Measurements from ENCODE around the gene DNAJC12.

Gene DNAJC12

DNA sequence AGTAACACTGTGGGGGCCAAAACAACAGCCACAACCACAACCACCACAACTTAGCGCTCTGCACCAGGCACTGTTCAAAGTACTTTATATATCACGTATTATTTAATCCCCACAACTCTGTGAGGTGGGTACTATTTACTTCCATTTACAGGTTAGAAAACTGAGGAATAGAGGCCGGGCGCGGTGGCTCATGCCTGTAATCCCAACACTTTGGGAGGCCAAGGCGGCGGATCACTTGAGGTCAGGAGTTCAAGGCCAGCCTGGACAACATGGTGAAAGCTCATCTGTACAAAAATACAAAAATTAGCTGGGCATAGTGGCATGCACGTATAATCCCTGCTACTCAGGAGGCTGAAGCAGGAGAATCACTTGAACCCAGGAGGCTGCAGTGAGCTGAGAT lies 3.6 kb downstream of the DNAJC12 start:
- CTCF ChIA-PET = interaction anchor here (1.2 kb wide), 1 partner anchor 24 kb away, joined by 3 read pairs; no protein-coding TSS in a partner anchor
- POLR2A ChIA-PET = no interaction called here
- no peak overlapping the region for H3K4me3 ChIP-seq (ENCODE audit: low read depth, low read length)
- TF ChIP-seq, protein P1, sequence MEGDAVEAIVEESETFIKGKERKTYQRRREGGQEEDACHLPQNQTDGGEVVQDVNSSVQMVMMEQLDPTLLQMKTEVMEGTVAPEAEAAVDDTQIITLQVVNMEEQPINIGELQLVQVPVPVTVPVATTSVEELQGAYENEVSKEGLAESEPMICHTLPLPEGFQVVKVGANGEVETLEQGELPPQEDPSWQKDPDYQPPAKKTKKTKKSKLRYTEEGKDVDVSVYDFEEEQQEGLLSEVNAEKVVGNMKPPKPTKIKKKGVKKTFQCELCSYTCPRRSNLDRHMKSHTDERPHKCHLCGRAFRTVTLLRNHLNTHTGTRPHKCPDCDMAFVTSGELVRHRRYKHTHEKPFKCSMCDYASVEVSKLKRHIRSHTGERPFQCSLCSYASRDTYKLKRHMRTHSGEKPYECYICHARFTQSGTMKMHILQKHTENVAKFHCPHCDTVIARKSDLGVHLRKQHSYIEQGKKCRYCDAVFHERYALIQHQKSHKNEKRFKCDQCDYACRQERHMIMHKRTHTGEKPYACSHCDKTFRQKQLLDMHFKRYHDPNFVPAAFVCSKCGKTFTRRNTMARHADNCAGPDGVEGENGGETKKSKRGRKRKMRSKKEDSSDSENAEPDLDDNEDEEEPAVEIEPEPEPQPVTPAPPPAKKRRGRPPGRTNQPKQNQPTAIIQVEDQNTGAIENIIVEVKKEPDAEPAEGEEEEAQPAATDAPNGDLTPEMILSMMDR (IDR thresholded peaks at IDR 0.05; ENCODE audit: insufficient read depth, low read length, missing control alignments) = no peak
- DNase-seq (ENCODE audit: low read depth, low spot score) = no peak

DNA sequence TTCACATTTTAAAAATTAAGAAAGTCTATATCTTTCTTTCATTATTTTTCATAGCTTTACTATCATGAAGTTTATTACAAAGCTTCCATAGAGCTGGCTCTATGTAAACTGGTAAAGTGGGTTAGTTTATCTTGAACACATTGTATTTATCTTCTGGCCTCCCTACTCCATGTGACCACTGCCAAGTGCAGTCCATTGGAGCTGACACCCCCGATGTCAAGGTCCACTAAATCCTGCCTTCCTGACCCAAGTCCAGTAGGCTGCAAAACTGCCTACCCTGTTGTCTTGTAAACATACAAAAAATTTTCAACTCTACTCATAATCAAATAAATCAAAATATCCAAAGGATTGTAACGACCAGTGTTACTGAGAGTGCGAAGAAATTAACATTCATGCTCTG lies 10.2 kb downstream of the DNAJC12 start:
- H3K4me3 ChIP-seq (ENCODE audit: low read depth, low read length) = no peak overlapping the region
- ChIA-PET CTCF (interaction anchor here (0.7 kb wide), 1 partner anchor 48 kb away, joined by 4 read pairs; no protein-coding TSS in a partner anchor), POLR2A (no interaction called here)
- TF ChIP-seq, protein P1 (IDR thresholded peaks at IDR 0.05; ENCODE audit: insufficient read depth, low read length, missing control alignments) = no peak
- no peak for DNase-seq (ENCODE audit: low read depth, low spot score)

DNA sequence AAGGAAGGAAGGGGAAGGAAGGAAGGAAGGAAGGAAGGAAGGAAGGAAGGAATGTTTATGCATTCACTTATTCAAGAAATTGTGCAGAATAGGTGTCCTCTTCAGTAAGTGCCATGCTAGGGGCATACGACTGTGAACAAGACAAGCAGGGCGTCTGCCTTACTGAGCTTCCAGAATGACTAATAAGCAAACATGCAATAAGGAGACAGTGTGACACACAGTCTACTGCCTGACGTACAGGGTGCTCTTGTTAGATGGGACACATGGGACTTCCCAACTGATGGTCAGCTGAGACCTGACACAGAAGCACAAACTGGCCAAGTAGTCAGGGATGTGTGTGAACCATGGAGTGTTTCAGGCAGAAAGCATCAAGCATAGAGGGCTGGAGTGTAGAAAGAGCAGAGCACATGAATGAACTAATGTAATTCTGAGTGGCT lies 18.2 kb downstream of the DNAJC12 start:
- DNase-seq (ENCODE audit: low read depth, low spot score) = peak; percentile 16
- H3K4me3 ChIP-seq (ENCODE audit: low read depth, low read length) = no peak overlapping the region
- TF ChIP-seq, protein P1 (IDR thresholded peaks at IDR 0.05; ENCODE audit: insufficient read depth, low read length, missing control alignments) = no peak
- ChIA-PET CTCF (no interaction called here), POLR2A (no interaction called here)

DNA sequence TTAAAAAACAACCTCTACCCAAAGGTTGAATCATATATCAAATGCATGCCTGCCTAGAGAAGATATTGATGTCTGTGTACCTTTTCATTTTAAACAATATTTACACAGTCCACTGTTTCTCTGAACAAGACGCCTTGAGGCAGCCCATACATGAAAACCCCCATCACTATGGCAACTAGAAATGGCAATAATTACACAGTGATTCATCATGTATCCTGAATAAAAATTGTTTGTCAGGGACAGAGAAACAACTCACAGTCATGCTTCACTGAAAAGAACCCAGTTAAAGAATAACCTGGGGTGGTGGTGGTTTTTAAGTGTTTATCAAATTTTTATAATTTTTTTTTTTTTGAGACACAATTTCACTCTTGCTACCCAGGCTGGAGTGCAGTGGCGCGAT lies 19.7 kb downstream of the DNAJC12 start:
- CTCF ChIA-PET = no interaction called here
- TF ChIP-seq, protein P1 (IDR thresholded peaks at IDR 0.05; ENCODE audit: insufficient read depth, low read length, missing control alignments) = no peak
- no peak for DNase-seq (ENCODE audit: low read depth, low spot score)
- H3K4me3 ChIP-seq (ENCODE audit: low read depth, low read length) = no peak overlapping the region
- POLR2A ChIA-PET = no interaction called here

DNA sequence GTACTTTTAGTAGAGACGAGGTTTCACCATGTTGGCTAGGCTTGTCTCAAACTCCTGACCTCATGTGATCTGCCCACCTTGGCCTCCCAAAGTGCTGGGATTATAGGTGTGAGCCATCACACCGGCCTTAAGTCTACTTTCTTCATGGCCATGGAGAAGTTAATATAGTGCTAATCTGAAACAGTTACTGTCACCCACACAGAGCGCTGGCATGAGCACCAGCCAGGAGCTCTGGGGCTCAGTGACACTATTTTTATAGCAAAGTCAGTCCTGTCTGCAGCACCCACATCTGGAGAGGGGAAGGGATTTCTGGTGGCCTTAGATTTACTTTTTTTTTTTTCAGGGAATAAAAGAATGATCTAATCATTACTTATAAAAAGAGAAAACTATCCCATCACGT lies 21.3 kb downstream of the DNAJC12 start:
- TF ChIP-seq, protein P1 (IDR thresholded peaks at IDR 0.05; ENCODE audit: insufficient read depth, low read length, missing control alignments) = no peak
- CTCF ChIA-PET = no interaction called here
- DNase-seq (ENCODE audit: low read depth, low spot score) = no peak
- POLR2A ChIA-PET = no interaction called here
- H3K4me3 ChIP-seq (ENCODE audit: low read depth, low read length) = no peak overlapping the region

DNA sequence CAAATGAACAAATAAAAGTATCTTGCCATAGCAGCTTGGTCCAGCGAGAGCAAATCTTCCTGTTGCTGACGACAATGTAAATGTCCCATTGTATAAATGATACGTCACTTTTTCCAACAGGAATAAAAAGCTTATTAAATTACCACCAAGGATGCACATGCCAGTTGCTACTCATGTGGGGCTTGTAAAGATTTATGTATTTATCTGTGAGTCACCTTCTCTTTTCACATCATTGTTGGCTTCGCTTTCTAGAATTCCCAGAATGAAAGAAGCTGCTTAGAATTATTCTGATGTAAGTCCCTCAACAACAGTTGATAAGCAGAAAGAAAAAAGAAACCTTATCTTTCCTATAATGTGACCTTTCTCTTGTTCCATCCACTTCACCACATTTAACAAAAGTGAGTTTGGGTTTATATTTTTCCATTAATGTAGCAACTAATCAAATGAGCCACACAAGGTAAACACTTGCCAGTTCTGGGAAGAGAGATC lies 22.4 kb downstream of the DNAJC12 start:
- TF ChIP-seq, protein P1 (IDR thresholded peaks at IDR 0.05; ENCODE audit: insufficient read depth, low read length, missing control alignments) = no peak
- ChIA-PET POLR2A (no interaction called here), CTCF (no interaction called here)
- no peak for DNase-seq (ENCODE audit: low read depth, low spot score)
- H3K4me3 ChIP-seq (ENCODE audit: low read depth, low read length) = no peak overlapping the region
